LNCaP clone FGC (cell line): ENCODE results near the gene NF2.

Source experiments
- DNase-seq: peaks from one replicate; pipeline ENCODE4 v3.0.0-alpha.2; 2011; ENCODE audit warnings: low read depth
- H3K4me3 ChIP-seq: 2 replicates; pipeline ENCODE4 v1.5.1; 2011; ENCODE audit warnings: mild to moderate bottlenecking, low read depth, low read length, control low read depth
- TF ChIP-seq, protein P1 (sequence below): IDR thresholded peaks from 2 replicates; pipeline ENCODE4 v1.5.1; 2012; ENCODE audit warnings: mild to moderate bottlenecking; ENCODE audit not compliant: control insufficient read depth, insufficient read depth; ENCODE audit errors: extremely low read depth

The NF2 gene

DNA sequence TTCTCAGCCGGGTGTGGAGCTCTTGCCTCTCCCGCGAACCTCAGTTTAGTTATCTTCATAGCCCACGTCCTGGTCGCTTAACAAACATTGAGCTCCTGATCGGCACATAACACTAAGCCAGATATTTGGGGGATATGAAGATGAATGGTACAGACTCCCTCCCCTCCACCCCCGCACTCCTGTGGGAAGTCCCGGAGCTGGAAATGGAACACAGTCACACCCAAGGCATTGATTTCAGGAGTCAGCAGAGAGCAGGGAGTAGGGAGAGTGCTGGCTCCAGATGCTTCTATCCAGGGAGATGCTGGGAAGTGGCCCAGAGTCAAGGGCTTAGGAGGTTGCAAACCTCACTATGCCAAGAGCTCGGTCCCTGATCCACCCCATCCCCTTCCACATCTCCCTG, 90.2 kb downstream of the NF2 start:
- no peak for DNase-seq
- TF ChIP-seq, protein P1, sequence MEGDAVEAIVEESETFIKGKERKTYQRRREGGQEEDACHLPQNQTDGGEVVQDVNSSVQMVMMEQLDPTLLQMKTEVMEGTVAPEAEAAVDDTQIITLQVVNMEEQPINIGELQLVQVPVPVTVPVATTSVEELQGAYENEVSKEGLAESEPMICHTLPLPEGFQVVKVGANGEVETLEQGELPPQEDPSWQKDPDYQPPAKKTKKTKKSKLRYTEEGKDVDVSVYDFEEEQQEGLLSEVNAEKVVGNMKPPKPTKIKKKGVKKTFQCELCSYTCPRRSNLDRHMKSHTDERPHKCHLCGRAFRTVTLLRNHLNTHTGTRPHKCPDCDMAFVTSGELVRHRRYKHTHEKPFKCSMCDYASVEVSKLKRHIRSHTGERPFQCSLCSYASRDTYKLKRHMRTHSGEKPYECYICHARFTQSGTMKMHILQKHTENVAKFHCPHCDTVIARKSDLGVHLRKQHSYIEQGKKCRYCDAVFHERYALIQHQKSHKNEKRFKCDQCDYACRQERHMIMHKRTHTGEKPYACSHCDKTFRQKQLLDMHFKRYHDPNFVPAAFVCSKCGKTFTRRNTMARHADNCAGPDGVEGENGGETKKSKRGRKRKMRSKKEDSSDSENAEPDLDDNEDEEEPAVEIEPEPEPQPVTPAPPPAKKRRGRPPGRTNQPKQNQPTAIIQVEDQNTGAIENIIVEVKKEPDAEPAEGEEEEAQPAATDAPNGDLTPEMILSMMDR: no peak
- H3K4me3 ChIP-seq: no peak overlapping the region

DNA sequence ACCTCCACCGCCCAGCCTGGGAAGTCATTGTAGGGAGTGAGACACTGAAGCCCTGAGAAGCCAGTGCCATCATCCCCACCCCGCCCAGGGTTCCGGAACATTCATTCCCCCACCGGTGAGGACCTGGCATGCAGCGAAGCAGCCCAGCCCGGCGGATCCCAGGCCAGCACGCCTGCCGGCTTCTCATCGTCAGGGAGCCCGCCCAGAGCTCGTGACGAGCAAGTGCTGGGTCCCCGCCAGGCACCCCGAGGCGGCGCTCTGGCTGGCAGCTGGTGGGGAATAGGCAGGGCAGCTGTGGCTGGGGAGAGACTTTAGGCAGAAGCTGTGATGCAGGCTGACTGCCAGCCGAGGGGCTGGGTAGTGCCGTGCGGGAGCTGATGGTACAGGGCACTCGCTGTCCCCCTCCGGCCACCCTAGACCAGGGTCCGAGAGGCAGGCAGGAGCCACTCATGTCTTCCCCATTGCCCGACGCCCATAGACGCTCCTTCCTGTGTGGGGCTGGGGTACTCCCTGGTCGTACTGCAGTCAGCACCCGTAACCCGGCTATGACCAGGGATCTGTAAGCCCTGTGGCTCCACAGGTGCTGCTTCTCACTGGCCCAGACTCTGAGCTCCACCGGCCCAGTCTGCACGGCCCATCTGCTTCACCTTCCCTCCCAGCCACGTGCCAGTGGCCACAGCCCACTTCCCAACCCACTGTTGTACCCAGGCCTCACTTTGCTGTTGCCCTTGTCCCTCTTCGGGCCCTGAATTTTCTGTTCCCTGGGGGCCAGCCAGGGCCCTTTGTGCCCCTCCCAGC, 91.9 kb downstream of the NF2 start:
- TF ChIP-seq, protein P1: no peak
- H3K4me3 ChIP-seq: no peak overlapping the region
- DNase-seq: no peak

GRCh38 chr22:29697853-29698598, 94.6 kb downstream of the NF2 start:
- no peak for DNase-seq
- TF ChIP-seq, protein P1: no peak
- H3K4me3 ChIP-seq: no peak overlapping the region

GRCh38 chr22:29700206-29700899, 96.9 kb downstream of the NF2 start:
- no peak for DNase-seq
- no peak overlapping the region for H3K4me3 ChIP-seq

DNA sequence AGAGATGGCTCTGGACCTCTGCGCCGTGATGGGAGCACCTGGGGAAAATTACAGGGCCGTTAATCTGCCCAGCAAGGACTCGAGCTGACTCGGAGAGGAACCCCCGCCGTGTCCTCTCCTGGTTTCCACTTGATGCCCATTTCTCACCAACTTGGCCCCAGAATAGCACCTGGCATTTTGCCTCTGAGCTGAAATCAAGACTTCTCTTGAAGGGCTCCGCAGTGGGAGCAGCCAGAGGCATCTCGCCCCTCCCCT, 97.4 kb downstream of the NF2 start:
- no peak overlapping the region for H3K4me3 ChIP-seq
- TF ChIP-seq, protein P1: no peak
- DNase-seq: no peak

More at GRCh38 chr22:29700206-29700899, 96.9 kb downstream of the NF2 start:
- TF ChIP-seq, protein P1: no peak

DNA sequence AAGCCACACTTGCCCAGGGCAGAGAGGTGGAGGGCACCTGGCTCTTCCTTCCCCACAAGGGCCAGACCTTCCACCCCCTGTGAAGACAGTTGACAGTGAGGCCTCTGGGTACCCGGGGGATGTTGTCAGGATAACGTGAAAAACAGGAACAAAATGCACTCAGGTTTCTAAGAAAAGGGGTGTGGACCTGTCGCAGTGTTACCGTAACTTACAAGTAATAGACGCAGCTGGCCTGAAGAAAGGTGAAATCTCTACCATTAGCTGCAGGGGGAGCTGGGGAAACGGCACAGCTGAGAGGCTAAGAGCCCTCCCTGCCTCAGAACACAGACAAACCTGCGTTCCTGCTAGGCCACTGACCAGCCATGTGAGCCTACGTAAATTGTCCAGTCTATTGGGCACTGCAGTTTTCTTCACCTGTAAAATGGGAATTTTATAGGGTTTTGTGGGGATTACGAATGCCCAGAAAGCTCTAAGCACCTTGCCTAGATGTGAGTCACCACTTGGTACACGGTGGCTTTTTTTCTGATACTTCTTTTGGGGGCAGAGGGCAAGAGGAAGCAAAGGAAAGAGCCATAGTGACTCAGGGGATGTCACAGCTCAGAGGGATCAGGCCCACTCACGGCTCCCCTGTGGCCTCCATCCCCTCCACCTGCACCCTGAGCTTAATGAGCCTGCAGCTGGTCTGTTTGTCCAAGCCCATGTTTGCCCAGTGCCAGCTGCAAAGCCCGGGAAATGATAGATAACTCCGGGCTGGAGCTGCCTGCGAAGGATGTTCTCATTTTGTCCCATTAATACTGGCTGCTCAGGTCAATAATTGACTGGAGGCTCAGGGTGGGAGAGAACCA, 97.9 kb downstream of the NF2 start:
- no peak for DNase-seq
- H3K4me3 ChIP-seq: no peak overlapping the region
- TF ChIP-seq, protein P1: peak; percentile 51
